ENCODE measurements around the gene USP6NL. TPM values are rescaled to one million over a fixed set of nuclear protein-coding genes. Genes with fewer than 3 reads are reported as not detected.
A peak's percentile ranks its signal among the peaks of the same experiment; 100 is the strongest.

USP6NL gene
- total RNA-seq, 1 donor from 2014 or later, result 64.5 TPM

DNA sequence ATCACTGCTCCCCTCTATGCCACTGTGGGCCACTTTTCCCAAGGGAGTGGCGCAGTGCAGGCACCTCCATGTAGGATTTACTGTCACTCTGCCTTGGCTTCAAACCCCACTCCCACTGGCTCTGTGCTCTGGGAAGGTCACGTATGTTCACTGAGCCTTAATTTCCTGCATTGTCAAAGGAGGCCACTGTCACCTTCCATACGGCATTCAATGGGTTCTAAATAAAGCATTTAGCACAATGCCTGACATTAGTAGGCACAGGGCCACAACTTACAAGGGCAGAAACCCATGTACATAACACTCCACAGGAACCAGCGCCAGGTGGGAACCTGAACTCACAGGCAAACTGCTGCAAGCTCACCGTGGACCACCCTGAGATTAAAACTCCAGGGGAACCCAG lies 196.4 kb downstream of the USP6NL start:
- ATAC-seq (ENCODE audit: low read depth) (no peak), DNase-seq (no peak)
- TF ChIP-seq, protein P1, sequence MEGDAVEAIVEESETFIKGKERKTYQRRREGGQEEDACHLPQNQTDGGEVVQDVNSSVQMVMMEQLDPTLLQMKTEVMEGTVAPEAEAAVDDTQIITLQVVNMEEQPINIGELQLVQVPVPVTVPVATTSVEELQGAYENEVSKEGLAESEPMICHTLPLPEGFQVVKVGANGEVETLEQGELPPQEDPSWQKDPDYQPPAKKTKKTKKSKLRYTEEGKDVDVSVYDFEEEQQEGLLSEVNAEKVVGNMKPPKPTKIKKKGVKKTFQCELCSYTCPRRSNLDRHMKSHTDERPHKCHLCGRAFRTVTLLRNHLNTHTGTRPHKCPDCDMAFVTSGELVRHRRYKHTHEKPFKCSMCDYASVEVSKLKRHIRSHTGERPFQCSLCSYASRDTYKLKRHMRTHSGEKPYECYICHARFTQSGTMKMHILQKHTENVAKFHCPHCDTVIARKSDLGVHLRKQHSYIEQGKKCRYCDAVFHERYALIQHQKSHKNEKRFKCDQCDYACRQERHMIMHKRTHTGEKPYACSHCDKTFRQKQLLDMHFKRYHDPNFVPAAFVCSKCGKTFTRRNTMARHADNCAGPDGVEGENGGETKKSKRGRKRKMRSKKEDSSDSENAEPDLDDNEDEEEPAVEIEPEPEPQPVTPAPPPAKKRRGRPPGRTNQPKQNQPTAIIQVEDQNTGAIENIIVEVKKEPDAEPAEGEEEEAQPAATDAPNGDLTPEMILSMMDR (IDR thresholded peaks at IDR 0.05), result no peak
- intact Hi-C loops (cut with micrococcal nuclease), result no loop called here
- H3K36me3 Mint-ChIP-seq (ENCODE audit: low read depth), result no peaks in the 10 kb centered on the region
- peaks cover 18% of the 10 kb centered on the region for H3K9me3 Mint-ChIP-seq
- H3K4me3 Mint-ChIP-seq, result no peak overlapping the region
- no peaks in the 10 kb centered on the region for H3K27me3 Mint-ChIP-seq
- CTCF ChIA-PET, result no interaction called here
- no peak overlapping the region for H3K27ac Mint-ChIP-seq
- H3K4me1 Mint-ChIP-seq, result no peaks in the 10 kb centered on the region
- POLR2A ChIA-PET, result no interaction called here

DNA sequence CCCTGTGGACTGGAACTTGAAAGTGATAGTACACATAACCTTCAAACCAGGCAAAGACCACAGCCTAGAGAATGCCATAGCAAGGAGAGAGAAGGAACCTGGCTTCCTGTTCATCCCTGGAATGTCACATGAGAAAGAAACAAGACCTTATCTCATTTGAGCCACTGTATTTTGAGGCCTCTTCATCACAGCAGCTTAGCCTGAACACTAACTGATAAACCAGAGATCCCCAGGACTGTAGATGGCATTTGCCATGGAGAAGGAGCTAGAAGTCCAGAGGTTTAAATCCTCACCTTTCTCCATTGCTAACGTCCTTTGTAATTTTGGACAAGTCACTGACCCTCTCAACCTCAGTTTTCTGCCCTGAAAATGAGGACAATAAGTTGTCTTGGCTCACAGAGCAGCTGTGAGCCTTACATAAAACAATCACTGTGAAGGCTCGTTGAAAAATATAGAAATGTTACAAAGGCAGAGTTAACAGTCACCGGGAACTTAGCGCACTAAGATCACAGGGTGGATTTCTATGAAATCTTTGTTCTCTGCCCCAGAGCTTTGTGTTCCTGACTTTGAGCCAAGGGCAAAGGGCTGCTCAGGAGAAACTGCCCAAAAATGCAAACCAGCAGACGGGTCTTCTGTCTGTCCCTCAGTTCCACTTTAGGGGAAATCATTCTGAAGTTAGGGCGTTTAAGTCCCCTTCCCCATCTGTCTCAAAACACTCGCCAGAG lies 197.0 kb downstream of the USP6NL start:
- ChIA-PET POLR2A (interaction anchor here (0.6 to 0.7 kb wide), 2 partner anchors 8 to 11 kb away, joined by 5 to 6 read pairs; no protein-coding TSS in a partner anchor), CTCF (no interaction called here)
- no peaks in the 10 kb centered on the region for H3K4me1 Mint-ChIP-seq
- DNase-seq (no peak), ATAC-seq (ENCODE audit: low read depth) (no peak)
- H3K27me3 Mint-ChIP-seq, result no peaks in the 10 kb centered on the region
- H3K9me3 Mint-ChIP-seq, result peaks cover 15% of the 10 kb centered on the region
- intact Hi-C loops (cut with micrococcal nuclease), result no loop called here
- TF ChIP-seq, protein P1 (IDR thresholded peaks at IDR 0.05), result no peak
- no peak overlapping the region for H3K4me3 Mint-ChIP-seq
- no peaks in the 10 kb centered on the region for H3K36me3 Mint-ChIP-seq (ENCODE audit: low read depth)
- H3K27ac Mint-ChIP-seq, result no peak overlapping the region

DNA sequence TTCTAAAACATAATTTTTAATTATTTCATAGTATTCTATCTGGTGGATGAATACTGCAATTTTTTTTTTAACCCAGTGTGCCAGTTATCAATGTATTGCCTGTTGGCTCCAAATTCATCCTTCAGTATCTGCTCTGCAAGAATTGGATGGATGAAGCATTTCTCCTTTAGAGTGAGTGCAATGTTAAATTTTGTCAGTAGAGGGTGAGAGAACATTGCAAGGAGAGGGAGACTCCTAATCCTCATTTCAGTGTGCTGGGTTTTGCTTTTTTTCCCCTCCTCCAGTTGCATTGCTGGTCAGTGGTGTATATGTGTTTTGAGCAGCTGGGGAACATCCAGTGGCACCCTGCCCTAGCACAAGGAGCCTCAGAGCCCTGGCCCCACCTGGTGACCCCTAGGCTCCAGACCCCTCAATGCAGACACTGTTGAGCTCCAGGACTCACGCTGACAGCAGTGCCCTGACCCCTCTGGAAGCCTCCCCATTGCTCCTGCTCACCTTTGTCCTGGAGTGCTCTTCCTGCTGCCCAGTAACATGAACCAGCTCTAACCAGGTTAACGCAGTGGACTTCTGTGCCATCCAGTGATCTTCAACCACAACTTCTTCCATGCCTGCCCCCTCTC lies 199.4 kb downstream of the USP6NL start:
- peaks cover 23% of the 10 kb centered on the region for H3K4me1 Mint-ChIP-seq
- H3K27ac Mint-ChIP-seq, result no peak overlapping the region
- no peak for DNase-seq
- peaks cover 15% of the 10 kb centered on the region for H3K9me3 Mint-ChIP-seq
- no peaks in the 10 kb centered on the region for H3K36me3 Mint-ChIP-seq (ENCODE audit: low read depth)
- TF ChIP-seq, protein P1 (IDR thresholded peaks at IDR 0.05), result no peak
- ChIA-PET POLR2A (no interaction called here), CTCF (no interaction called here)
- no peak for ATAC-seq (ENCODE audit: low read depth)
- no peak overlapping the region for H3K4me3 Mint-ChIP-seq
- no peaks in the 10 kb centered on the region for H3K27me3 Mint-ChIP-seq
- intact Hi-C loops (cut with micrococcal nuclease), result no loop called here

DNA sequence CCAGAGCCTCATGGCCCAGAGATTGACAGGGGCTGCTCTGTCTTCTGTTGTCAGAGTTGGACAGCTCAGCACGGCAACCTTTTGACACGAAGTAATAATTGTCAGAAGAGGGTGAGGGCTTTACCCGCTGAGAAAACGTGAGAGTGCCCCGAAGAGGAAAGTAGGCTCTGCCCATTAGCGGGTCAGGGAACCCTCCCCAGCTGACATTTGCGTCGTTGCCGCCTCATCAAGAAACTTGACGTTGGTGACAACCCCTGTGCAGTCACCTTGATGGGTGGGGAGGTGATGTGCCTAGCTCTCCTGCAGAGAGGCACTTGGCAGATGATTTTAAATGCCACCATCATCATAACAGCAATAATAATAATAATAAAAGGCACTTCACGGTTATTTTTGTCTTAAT lies 202.1 kb downstream of the USP6NL start:
- TF ChIP-seq, protein P1 (IDR thresholded peaks at IDR 0.05), result no peak
- Mint-ChIP-seq H3K27ac (no peak overlapping the region), H3K9me3 (peaks cover 15% of the 10 kb centered on the region), H3K36me3 (ENCODE audit: low read depth) (no peaks in the 10 kb centered on the region), H3K4me1 (peaks cover 44% of the 10 kb centered on the region), H3K27me3 (no peaks in the 10 kb centered on the region), H3K4me3 (no peak overlapping the region)
- ChIA-PET POLR2A (no interaction called here), CTCF (no interaction called here)
- intact Hi-C loops (cut with micrococcal nuclease), result no loop called here
- DNase-seq (no peak), ATAC-seq (ENCODE audit: low read depth) (no peak)

DNA sequence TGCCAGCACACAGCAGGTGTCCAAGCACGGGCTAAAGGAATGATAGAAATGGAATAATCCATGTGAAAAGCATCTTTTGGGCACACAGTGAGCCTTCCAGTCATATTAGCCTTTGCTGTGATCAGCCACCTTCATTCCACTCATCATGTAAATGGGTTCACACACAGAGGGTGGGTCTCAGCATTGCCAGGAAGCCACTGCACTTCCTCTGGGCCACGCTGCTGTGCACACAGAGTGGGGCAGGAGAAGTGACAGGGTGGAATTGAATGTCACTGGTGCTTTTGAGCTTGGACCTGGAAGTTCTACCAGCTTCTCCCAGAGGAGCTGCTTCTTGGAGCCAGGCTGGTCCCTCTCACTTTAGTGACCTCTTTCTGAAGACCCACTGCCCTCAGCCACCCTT lies 203.5 kb downstream of the USP6NL start:
- intact Hi-C loops (cut with micrococcal nuclease), result no loop called here
- CTCF ChIA-PET, result no interaction called here

More for the DNA sequence above, 203.5 kb downstream of the USP6NL start:
- Mint-ChIP-seq H3K9me3 (peaks cover 15% of the 10 kb centered on the region), H3K27ac (no peak overlapping the region), H3K36me3 (ENCODE audit: low read depth) (no peaks in the 10 kb centered on the region), H3K4me3 (no peak overlapping the region), H3K27me3 (no peaks in the 10 kb centered on the region), H3K4me1 (peaks cover 51% of the 10 kb centered on the region)
- POLR2A ChIA-PET, result no interaction called here
- peak; percentile 62 for ATAC-seq (ENCODE audit: low read depth)
- TF ChIP-seq, protein P1 (IDR thresholded peaks at IDR 0.05), result no peak
- no peak for DNase-seq

All from activated B cell treated with CpG ODN at 0.5 μM for 24 hours (primary cell).